ENCODE results near the gene TNFRSF18.
"Not testable (repeated sequence)": the region's sequence is repeated elsewhere in the genome, so short reads cannot be mapped to it uniquely, and the experiment has no call there.

Gene TNFRSF18

DNA sequence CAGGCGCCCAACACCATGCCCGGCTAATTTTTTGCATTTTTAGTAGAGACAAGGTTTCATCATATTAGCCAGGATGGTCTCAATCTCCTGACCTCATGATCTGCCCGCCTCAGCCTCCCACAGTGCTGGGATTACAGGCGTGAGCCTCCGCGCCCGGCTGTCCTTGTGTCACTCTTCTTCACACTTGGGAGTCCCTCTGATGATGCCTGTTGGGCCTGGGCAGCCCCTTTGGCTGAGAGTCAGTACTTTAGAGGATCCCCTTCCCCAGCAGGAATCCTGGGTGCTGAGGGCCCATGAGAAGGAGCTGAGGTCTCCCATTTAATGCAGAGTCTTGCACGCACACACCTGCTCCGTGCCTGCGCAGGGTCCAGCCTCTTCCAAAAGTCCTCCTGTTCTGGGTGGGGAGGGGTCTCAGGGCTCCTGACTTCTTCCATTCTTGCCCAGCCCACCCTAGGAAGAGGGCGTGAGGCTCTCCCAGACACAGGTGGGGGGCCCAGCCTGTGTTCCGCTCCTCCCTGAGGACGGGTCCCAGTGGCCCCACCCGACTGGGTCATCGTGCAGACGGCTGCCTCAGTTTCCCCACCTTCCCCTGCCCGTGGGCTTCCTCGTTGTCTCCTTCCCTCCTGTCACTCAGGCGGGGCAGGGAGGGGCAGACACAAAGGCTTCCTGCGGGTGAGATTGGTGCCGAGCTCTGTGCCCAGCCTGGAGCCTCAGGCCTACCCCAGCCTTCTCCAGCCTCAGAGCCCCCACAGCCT is 28.8 kb downstream of the TNFRSF18 start:
- no peak for DNase-seq (ENCODE audit: low spot score)

DNA sequence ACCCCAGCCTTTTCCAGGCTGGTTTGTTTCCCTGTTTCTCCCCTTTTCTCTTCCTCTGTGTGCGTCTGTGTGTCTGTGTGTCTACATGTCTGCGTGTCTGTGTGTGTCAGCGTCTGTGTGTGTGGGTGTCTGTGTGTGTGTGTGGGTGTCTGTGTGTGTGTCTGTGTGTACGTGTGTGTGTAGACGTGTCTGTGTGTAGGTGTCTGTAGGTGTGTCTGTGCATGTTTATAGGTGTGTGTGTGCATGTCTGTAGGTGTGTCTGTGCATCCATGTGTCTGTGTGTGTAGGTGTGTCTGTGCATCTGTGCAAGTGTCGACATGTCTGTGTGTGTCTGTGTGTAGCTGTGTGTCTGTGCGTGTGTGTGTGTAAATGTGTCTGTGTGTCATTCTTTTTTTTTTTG is 29.5 kb downstream of the TNFRSF18 start:
- DNase-seq (ENCODE audit: low spot score), result no peak

DNA sequence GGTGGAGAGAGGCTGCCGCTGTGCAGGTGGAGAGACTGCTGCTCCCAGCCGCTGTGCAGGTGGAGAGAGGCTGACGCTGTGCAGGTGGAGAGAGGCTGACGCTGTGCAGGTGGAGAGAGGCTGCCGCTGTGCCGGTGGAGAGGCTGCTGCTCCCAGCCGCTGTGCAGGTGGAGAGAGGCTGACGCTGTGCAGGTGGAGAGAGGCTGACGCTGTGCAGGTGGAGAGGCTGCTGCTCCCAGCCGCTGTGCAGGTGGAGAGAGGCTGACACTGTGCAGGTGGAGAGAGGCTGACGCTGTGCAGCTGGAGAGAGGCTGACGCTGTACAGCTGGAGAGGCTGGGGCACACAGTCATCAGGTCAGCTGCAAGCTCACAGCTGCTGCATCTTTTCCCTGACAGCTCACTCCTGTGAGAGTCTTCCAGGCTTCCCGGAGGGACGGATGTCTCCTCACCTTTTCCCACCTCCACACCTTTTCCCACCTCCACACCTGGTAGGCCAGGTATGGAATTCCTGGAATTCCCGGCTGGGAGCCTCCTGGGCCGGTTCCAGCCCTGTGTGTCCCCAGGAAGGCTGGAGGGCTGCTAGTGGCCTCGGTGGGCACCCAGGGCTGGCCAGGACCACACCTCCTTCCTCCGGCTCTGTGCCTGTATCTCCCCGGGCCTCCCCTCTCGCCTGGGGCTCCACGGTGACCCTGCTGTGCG is 30.2 kb downstream of the TNFRSF18 start:
- not testable (repeated sequence) for DNase-seq (ENCODE audit: low spot score)

DNA sequence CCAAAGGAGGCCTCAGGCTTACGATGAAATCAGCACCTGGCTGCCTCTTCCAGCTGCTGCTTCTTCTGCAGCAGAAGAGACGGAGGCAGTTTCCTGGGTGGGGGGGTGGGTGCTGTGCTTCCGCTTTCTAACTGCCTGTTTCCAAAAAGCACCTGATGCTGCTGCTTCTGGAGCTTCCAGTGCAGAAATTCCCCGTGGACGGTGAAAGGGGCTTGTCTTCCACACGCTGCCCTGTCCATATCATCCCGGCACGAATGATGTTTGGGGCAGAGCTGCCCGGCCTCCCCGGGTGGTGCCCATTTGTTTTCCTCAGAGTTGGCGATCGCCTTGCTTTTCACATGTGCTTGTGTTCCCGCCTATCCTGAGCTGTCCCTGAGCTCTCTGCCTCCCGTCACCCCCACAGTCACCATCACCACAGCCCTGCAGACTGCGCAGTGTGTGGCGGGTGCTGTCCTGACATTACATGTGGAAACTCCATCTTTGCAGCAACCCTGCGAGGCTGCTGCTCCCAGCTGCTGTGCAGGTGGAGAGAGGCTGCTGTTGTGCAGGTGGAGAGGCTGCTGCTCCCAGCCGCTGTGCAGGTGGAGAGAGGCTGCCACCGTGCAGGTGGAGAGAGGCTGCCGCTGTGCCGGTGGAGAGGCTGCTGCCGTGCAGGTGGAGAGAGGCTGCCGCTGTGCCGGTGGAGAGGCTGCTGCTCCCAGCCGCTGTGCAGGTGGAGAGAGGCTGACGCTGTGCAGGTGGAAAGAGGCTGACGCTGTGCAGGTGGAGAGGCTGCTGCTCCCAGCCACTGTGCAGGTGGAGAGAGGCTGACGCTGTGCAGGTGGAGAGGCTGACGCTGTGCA is 30.9 kb downstream of the TNFRSF18 start:
- no peak for DNase-seq (ENCODE audit: low spot score)

DNA sequence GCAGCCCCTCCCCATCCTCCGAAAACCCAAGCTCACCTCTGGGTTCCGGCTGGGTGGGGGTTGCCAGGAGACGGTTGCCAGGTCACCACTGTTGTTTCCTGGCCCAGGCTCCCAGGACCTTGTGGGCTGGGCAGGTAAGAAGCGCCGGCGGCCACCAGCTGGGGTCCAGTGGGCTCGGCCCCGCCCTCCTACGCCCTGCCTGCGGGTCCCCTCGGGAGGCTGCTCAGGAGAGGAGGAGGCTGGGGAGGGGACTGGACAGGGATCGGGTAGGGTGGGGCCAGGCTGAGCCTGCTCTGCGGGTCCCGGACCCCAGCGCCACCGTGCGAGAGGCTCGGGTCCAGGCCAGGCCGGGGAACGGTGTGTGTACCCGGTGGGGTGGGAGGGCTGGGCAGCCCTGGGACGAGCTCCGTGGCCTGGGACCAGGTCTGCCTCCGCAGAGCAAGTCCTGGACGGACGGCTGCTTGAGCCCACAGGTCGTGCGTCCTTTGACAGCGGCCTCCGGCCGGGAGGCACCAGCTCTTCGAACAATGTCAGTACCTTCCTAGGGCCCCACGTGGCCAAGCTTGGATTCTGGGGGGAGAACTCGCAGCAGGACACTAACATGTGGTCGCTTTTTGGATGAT is 32.5 kb downstream of the TNFRSF18 start, which contains the start of gene TTLL10:
Gene TTLL10, plus strand, starts transcription at position 88 of the 623 bp plus-strand sequence. CDS start 5,336 bp downstream, outside the sequence.
- DNase-seq (ENCODE audit: low spot score), result no peak

DNA sequence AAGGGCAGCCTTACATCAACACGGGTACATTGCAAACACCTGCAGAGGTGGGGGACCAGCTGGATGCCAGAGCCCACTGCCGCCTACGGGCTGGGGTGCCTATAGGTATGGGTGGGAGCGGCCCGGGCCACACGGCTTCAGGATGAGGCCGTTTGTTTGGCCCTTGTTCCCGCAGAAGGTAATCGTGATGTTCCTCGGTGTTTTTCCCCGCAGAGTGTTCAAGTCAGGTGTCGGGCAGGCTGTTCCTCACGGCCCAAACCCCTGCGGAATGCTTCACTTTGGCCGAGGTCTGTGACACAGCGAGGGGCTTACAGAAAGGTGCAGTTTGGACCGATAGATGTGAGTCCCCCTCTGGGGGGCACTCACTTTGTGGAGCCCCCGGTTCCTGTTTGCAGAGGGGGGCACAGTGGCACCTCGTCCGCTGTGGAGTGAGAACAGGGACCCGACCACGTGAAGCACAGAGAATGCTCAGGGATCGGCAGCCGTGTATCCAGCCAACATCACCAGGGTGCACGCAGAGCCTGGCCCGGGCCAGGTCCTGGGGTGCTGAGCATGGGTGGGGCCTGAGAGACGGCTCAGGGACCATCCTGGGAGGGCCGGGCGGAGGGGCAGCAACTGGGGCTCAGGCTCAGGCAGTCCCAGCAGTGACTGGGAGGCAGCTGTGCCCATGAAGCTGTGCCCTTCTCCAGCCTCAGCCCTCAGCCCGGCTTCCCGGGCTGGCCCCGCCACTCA is 33.2 kb downstream of the TNFRSF18 start:
- no peak for DNase-seq (ENCODE audit: low spot score)

DNA sequence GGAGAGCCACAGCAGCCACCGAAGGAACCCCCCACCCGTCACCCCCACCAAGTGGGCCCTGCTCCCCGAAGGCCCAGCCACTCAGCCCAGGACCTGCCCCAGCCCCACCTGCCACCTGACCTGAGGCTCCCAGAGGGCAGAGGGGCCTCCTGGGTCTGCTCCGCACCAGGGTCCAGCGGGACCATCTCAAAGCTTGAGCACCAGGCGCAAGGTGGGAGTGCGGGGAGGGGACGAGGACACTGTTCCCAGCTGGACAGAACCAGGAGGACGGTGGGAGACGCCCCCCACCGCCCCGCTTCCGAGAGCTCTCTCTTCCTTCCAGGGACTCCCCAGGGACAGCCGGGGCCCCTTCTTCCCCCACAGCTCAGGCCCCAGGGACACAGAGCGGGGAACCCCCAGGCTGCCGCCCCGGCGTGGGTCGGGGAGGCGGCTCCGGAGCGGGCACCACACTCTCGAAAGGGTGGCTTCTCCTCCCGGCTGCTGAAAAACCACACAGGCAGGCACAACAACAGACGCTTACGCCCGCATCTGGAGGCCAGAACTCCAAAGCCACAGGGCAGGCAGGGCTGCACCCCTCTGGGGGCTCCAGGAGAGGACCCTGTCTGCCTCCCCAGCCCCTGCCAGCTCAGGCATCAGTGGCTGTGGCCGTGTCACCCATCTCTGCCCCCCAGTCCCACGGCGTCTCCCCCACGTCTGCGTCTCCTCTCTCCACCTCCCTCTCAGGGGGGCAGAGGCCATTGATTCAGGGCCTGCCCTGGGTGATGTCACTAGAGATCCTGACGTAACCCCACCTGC is 34.6 kb downstream of the TNFRSF18 start:
- no peak for DNase-seq (ENCODE audit: low spot score)

DNA sequence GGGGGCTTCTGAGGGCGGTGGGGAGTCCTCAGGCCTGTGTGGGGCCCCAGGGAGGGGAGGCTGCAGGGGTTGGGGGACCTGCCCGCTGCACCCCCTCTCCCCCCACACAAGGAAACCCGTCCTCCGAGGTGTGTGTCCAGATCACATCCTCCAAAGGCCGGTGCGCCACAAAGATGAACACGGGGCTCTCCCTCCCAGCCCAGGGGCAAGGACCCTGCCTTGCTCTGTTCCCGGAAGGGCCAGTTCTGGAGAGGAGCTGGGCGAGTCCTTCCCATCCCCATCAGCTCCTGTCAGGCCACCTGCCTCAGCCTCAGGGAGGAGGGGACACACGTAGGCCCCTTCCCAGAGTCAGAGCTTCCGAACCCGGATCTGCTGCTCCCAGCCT is 35.2 kb downstream of the TNFRSF18 start:
- no peak for DNase-seq (ENCODE audit: low spot score)

DNA sequence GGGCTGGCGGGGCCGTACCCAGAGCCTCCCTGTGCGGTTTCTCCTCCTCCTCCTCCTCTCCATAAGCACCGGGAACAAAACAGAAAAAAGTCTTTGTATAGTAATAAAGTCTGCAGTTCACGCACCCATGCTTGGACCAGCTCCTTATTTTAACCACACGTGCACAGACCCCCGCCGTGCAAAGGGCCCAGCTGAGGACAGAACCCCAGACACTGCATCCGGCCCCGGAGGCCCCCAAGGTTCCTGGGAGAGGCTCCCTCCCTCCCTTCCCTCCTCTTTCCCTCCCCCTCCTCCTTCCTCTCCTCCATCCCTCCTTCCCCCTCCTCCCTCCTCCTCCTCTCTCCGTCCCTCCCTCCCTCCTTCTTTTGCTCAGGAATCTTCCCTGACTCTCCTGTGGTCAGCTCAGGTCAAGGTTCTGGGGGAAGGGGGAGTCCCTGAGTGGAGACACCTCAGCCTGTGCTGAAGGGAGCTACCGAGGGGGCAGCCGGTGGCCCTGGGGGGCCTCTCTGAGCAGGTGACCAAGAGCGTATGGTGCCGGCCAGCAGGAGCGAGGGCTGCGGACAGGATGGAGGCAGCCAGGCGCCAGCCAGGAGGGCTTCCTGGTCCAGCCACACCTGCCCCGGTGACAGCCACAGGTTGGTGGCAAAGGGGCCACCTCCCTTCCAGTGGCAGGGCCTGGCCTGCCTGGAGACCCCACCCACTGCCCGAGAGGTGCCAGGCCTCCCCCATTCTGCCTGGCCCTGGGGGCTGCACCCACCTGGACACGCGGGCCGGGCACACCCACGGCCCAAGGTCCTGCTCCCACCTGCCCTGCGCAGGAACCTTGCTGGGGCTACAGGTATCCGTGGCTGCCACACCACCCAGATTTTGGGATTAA is 35.9 kb downstream of the TNFRSF18 start:
- no peak for DNase-seq (ENCODE audit: low spot score)

DNA sequence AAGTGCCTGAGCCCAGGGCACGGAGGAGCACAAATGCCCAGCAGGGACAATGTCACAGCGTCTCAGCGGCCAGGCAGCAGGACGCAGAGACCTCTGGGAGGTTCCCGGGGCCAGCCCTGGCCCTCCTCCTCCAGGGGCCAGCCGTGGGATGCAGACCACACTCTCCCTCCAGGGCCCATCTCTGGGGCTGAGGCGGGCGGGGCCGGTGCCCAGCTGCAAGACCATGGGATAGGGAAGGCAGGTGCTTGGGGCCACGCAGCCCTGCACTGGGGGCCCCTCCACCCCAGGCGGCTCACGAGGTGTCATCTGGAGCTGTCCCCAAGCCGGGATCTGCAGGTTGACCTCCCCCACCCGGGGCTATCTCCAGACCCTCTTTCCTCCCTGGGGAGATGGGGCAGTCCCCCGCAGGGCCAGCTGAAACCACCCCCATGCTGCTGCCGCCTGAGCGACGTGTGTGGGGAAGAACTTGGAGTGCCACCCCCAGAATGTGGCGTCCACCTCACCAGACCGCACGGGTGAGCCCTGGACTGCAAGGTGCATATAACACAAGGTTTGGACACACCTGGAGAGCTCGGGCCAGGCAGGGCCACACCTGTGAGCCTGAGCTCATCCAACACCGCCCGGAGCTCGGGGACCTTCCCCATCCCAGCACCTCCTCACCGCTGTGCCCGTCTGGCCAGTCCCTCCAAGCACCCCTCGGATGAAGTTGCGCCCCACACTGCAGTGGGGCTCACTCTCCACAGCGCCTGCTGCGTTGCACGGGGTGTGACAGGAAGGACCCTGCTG is 36.8 kb downstream of the TNFRSF18 start:
- DNase-seq (ENCODE audit: low spot score), result no peak

DNA sequence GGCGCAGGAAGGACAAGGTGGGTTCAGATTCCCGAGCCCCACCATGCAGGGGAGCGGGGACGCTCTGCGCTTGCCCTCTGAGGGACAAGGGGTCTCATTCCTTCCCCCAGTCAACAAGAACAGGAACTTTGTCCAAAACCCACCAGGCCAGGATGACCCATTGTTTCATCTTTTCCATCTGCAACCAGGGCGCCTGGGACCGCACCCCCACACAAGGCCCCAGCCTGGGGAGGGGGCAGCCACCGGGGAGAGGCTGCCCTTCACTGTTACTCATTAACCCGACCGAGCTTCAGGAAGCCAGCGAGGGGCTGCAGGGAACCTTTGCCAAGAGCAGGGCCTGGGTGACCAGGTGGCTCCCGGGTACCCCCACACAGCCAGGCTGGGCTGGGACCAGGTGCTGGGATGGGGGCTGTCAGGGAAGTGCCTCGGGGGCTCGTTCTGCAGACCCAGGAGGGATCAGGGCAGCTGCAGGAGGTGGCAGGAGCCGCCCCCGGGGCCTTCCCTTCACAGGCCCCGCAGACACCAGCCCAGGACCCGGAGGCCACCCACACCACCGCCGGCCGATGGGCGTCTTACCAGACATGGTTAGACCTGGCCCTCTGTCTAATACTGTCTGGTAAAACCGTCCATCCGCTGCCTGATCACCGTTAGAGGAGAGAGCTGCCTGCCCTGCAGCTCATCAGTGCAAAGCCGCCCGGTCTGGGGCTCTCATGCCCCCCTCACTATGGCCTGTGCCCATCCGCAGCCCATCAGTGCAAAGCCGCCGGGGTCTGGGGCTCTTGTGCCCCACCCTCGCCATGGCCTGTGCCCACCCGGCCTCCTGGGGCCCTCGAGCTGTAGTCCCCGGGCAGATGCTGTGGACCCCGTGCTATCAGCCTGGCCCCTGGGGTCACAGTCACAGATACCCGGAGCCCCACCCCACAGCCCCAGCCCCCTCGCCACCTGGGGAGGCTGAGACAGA is 37.7 kb downstream of the TNFRSF18 start:
- no peak for DNase-seq (ENCODE audit: low spot score)

DNA sequence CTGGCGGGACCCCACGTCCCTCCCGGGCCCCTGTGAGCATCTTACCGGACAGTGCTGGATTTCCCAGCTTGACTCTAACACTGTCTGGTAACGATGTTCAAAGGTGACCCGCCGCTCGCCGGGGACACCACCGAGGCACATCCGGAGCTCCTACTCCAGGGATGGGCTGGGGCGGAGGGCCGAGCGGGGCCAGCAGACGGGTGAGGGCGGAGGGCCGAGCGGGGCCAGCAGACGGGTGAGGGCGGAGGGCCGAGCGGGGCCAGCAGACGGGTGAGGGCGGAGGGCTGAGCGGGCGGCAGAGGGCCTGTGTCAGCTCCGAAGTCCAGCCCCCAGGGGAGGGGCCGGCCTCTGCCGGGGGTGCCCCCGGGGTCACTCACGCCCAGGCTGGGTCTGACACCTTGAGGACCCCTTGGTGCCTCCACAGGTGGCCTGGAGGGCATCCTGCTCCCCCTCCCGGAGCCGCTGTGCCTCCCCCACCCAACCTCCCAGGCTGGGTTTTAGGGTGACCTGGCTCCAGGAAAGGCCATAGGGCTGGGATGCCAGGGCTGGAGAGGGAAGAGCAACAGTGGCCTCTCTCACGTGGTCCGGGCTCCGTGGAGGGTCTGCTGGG is 38.4 kb downstream of the TNFRSF18 start:
- DNase-seq (ENCODE audit: low spot score), result no peak

DNA sequence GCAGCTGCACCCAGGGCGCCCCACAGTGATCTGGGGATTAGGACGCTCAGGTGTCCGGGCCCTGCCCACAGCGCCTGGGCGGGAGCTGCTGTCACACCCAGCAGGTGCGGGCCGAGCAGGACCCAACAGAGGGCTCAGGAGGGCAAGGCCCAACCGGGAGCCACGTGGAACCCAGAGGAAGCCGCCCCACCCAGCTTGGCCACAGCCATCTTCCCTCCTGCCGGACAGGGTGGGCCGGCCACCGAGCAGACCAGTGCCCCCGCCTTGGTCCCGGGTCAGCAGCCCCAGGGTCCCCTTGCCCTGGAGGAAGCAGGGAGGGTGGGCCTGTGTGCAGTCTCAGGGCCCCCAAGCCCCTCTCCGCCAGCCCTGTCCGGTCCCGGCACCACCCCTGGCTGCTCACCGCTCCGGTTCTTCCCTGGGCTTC is 39.0 kb downstream of the TNFRSF18 start:
- DNase-seq (ENCODE audit: low spot score), result no peak

DNA sequence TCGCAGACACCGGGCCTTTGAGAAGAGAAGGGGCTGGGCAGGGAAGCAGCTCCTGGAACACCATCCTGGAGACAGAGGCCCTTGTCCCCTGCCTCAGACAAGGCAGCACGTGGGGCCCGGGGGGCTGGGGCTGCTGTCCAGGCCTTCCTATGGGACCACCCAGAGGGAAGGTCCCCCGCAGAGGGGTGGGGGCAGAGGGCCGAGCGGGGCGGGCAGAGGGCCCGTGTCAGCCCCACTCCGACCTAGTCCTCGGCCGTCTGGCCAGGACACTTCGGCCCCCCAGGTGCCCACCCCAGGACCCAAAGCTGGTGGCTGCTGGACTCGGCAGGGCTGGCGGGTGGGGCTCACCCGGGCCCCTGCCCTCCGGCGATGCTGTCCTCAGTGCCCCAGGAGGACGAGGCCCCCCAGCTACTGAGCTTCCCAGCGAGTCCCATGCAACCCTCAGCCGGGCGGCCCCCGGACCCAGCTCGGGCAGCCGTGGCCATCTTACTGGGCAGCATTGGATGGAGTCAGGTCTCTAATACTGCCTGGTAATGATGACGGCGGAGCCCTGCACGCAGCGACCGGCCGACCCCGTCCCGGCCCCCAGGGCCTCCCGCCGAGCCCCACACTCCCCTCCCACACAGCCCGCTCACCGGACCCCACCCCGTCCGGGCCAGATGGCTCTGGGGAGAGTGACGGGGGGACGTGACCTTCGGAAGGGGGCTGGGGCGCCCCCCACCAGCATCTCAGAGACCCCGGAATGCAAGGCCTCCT is 39.6 kb downstream of the TNFRSF18 start:
- DNase-seq (ENCODE audit: low spot score), result no peak

DNA sequence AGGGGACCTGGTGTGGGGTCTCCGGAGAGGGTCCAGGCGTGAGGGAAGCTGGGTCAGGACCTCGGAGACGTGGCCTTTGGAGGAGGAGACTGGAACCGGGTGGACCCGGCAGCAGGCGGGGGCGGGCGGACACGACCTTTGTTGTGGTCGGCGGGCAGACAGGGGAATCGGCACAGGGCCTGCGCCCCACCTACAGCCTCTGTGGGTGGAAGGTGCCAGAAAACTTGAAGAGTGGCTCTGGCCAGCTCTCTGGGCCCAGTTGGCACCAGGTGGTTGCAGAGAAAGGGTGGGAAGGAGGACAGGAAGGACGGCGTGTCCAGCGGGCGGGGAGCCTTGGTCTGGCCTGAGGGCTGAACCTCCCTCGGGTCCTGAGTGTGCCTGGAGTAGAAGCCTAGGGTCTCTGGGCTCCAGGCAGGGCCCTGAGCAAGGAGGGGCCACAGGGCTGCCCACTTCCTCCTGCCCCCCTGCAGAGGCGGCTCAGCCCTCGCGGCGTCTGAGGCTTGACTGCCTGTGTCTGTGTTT is 40.4 kb downstream of the TNFRSF18 start:
- DNase-seq (ENCODE audit: low spot score), result no peak

DNA sequence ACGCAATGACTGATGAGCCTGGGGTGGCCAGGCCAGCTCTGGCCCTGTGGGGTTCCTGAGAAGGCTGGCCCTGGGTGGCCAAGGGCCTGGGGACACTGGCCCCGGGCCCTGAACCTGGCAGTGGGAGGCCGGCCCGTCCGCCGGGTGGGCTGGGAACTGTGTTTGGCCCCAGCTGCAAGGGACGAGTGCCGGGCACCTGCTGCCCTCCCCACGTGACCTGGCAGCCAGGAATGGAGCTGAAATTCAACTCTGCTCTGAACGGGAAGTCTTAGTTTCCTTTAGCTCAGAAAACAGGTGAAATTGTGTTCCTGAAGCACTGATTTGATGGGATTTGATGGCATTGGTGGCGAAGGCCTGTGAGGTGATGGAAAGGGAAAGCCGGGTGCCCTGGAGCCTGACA is 40.9 kb downstream of the TNFRSF18 start:
- no peak for DNase-seq (ENCODE audit: low spot score)

Data from putamen (tissue), 1 donor.